ENCODE data around the gene ZNF768. TPM values are rescaled to one million over a fixed set of nuclear protein-coding genes. Genes with fewer than 3 reads are reported as not detected.

ZNF768 gene
- total RNA-seq, 2 experiments from 2014 or later: 8.3 to 9.2 TPM

- intact Hi-C loops (cut with micrococcal nuclease): loop anchor here (1.0 kb wide), 1 partner anchor 24 kb away; the partner anchor contains the start of gene ZNF764
- peak within 1 kb of the TSS; percentile 99 for H3K27ac Mint-ChIP-seq
- no peak for TF ChIP-seq CTCF (IDR thresholded peaks at IDR 0.05)
- POLR2A ChIA-PET: interaction anchor here (0.6 to 4.7 kb wide), 33 partner anchors 9 to 351 kb away, joined by 3 to 42 read pairs (median 6); partner anchors contain the start of genes CORO1A, ITGAL, PRR14 and SEPHS2
- ATAC-seq: peak; percentile 83
- no peaks in the 10 kb centered on the region for H3K27me3 Mint-ChIP-seq
- DNase-seq: peak; percentile 94
- peak within 1 kb of the TSS; percentile 86 for H3K4me3 Mint-ChIP-seq
- CTCF ChIA-PET: interaction anchor here (1.0 to 4.3 kb wide), 21 partner anchors 24 to 163 kb away, joined by 3 to 39 read pairs (median 7); partner anchors contain the start of genes DCTPP1, PRR14, ZNF688 and ZNF764
- H3K4me1 Mint-ChIP-seq (ENCODE audit: low read depth): peaks cover 40% of the 10 kb centered on the region
- peaks cover 41% of the 10 kb centered on the region for H3K36me3 Mint-ChIP-seq (ENCODE audit: low read depth)
- no peaks in the 10 kb centered on the region for H3K9me3 Mint-ChIP-seq
Observed at GRCh38 chr16:30534368-30535105, 8.2 kb upstream of the ZNF768 start, which contains the start of gene ZNF747. TSS of gene ZNF747 (minus strand) at chr16:30534858. CDS start at chr16:30534679, 179 bp downstream.

- H3K9me3 Mint-ChIP-seq: no peaks in the 10 kb centered on the region
- CTCF ChIA-PET: interaction anchor here (0.6 to 4.3 kb wide), 11 partner anchors 24 to 124 kb away, joined by 3 to 39 read pairs (median 13); partner anchors contain the start of genes ZNF688, ZNF689, ZNF764 and ZNF785
- H3K4me3 Mint-ChIP-seq: peak overlapping the region; percentile 86
- H3K4me1 Mint-ChIP-seq (ENCODE audit: low read depth): peaks cover 39% of the 10 kb centered on the region
- TF ChIP-seq CTCF (IDR thresholded peaks at IDR 0.05): no peak
- H3K27ac Mint-ChIP-seq: peak overlapping the region; percentile 99
- peaks cover 39% of the 10 kb centered on the region for H3K36me3 Mint-ChIP-seq (ENCODE audit: low read depth)
- intact Hi-C loops (cut with micrococcal nuclease): no loop called here
- POLR2A ChIA-PET: interaction anchor here (0.8 to 4.7 kb wide), 17 partner anchors 8 to 117 kb away, joined by 3 to 42 read pairs (median 16); partner anchors contain the start of genes ITGAL, PRR14, ZNF688 and ZNF689
- peak; percentile 52 for DNase-seq
- peak; percentile 5 for ATAC-seq
- no peaks in the 10 kb centered on the region for H3K27me3 Mint-ChIP-seq
Observed at GRCh38 chr16:30533748-30534367, 7.5 kb upstream of the ZNF768 start.

- Mint-ChIP-seq H3K4me3 (peak overlapping the region; percentile 86), H3K9me3 (no peaks in the 10 kb centered on the region), H3K4me1 (ENCODE audit: low read depth) (peaks cover 41% of the 10 kb centered on the region), H3K27me3 (no peaks in the 10 kb centered on the region), H3K36me3 (ENCODE audit: low read depth) (peaks cover 39% of the 10 kb centered on the region), H3K27ac (peak overlapping the region; percentile 58)
- ChIA-PET CTCF (interaction anchor here (0.6 to 4.3 kb wide), 4 partner anchors 33 to 124 kb away, joined by 3 to 39 read pairs (median 7); partner anchors contain the start of gene ZNF689), POLR2A (interaction anchor here (1.1 to 4.7 kb wide), 8 partner anchors 8 to 60 kb away, joined by 3 to 42 read pairs (median 18); partner anchors contain the start of genes ITGAL, ZNF688 and ZNF764)
- DNase-seq: no peak
- intact Hi-C loops (cut with micrococcal nuclease): no loop called here
- no peak for ATAC-seq
- TF ChIP-seq CTCF (IDR thresholded peaks at IDR 0.05): no peak
Observed at GRCh38 chr16:30533146-30533522, 6.8 kb upstream of the ZNF768 start.

GRCh38 chr16:30532285-30533145 is 6.1 kb upstream of the ZNF768 start:
- Mint-ChIP-seq H3K9me3 (no peaks in the 10 kb centered on the region), H3K4me3 (peak overlapping the region; percentile 86), H3K36me3 (ENCODE audit: low read depth) (peaks cover 33% of the 10 kb centered on the region), H3K27ac (peak overlapping the region; percentile 58), H3K27me3 (no peaks in the 10 kb centered on the region), H3K4me1 (ENCODE audit: low read depth) (peaks cover 42% of the 10 kb centered on the region)
- intact Hi-C loops (cut with micrococcal nuclease): no loop called here
- no peak for ATAC-seq
- POLR2A ChIA-PET: interaction anchor here (3.7 to 4.7 kb wide), 3 partner anchors 12 to 39 kb away, joined by 17 to 42 read pairs (median 29); partner anchors contain the start of gene ZNF688
- CTCF ChIA-PET: interaction anchor here (0.8 kb wide), 1 partner anchor 83 kb away, joined by 3 read pairs; no protein-coding TSS in a partner anchor
- DNase-seq: no peak
- TF ChIP-seq CTCF (IDR thresholded peaks at IDR 0.05): no peak

All from activated CD8-positive, alpha-beta T cell treated with anti-CD3 and anti-CD28 coated beads for 36 hours (primary cell).